WTC11 (cell line): ENCODE data around the gene PLPP3. TPM values are rescaled to one million over a fixed set of nuclear protein-coding genes. Genes with fewer than 3 reads are reported as not detected.

Experiments
- ATAC-seq: fragments of 200-7000 bp; cut with Tn5 transposase; 2 replicates; pipeline ENCODE4 v1.10.0; 2021; ENCODE audit warnings: mild to moderate bottlenecking, moderate library complexity
- CTCF ChIA-PET: fragments of 300-600 bp; sonication (Branson Sonifier 250); formaldehyde crosslinking; loops from one replicate; lab custom pipeline; 2021; ENCODE audit warnings: antibody characterized with exemption; lab: Charles Lee
- POLR2A ChIA-PET: fragments of 350-600 bp; sonication (Branson Sonifier 250); formaldehyde crosslinking; loops from one replicate; lab custom pipeline; 2021; ENCODE audit warnings: antibody characterized with exemption; lab: Charles Lee
- DNase-seq: peaks from one replicate; pipeline ENCODE4 v3.0.0; 2021; ENCODE audit warnings: low spot score
- H3K27ac Mint-ChIP-seq: 2 replicates; pipeline ENCODE4 v1.8.0; 2021; ENCODE audit warnings: mixed read lengths
- H3K27me3 Mint-ChIP-seq: 2 replicates; pipeline ENCODE4 v1.8.0; 2021; ENCODE audit warnings: low read depth, mild to moderate bottlenecking, moderate library complexity, mixed read lengths
- H3K36me3 Mint-ChIP-seq: 2 replicates; pipeline ENCODE4 v1.8.0; 2021; ENCODE audit warnings: mixed read lengths
- H3K4me1 Mint-ChIP-seq: 2 replicates; pipeline ENCODE4 v1.8.0; 2022; ENCODE audit warnings: mixed read lengths
- H3K4me3 Mint-ChIP-seq: 2 replicates; pipeline ENCODE4 v1.8.0; 2021; ENCODE audit warnings: mild to moderate bottlenecking, moderate library complexity, mixed read lengths
- H3K9me3 Mint-ChIP-seq: 2 replicates; pipeline ENCODE4 v1.8.0; 2021; ENCODE audit warnings: mixed read lengths
- ATF6 ChIP-seq: sonication (generic); formaldehyde crosslinking; IDR thresholded peaks from 2 replicates; pipeline ENCODE4 v1.8.1; 2023; ENCODE audit warnings: mild to moderate bottlenecking, missing genetic modification reagents
- E2F1 ChIP-seq: sonication (generic); formaldehyde crosslinking; IDR thresholded peaks from 2 replicates; pipeline ENCODE4 v1.8.0; 2022; ENCODE audit warnings: mild to moderate bottlenecking, missing genetic modification reagents
- E2F5 ChIP-seq: sonication (generic); formaldehyde crosslinking; IDR thresholded peaks from 2 replicates; pipeline ENCODE4 v1.8.1; 2022; ENCODE audit warnings: mild to moderate bottlenecking, moderate library complexity, missing genetic modification reagents
- MXD4 ChIP-seq: fragments of 250-450 bp; sonication (Bioruptor Pico); IDR thresholded peaks from 2 replicates; pipeline ENCODE4 v1.8.0; 2021; ENCODE audit warnings: mild to moderate bottlenecking, moderate library complexity, borderline replicate concordance
- MYBL2 ChIP-seq: sonication (generic); formaldehyde crosslinking; IDR thresholded peaks from 2 replicates; pipeline ENCODE4 v1.8.1; 2023; ENCODE audit warnings: mild to moderate bottlenecking, moderate library complexity, missing genetic modification reagents
- SMAD3 ChIP-seq: sonication (generic); formaldehyde crosslinking; IDR thresholded peaks from 2 replicates; pipeline ENCODE4 v1.8.0; 2022; ENCODE audit warnings: missing genetic modification reagents, mild to moderate bottlenecking, borderline replicate concordance
- SMAD4 ChIP-seq: sonication (generic); formaldehyde crosslinking; IDR thresholded peaks from 2 replicates; pipeline ENCODE4 v1.8.0; 2022; ENCODE audit warnings: mild to moderate bottlenecking, missing genetic modification reagents
- ZBTB43 ChIP-seq: sonication (generic); formaldehyde crosslinking; IDR thresholded peaks from 2 replicates; pipeline ENCODE4 v1.8.1; 2023; ENCODE audit warnings: mild to moderate bottlenecking, missing genetic modification reagents
- ZNF232 ChIP-seq: sonication (generic); formaldehyde crosslinking; IDR thresholded peaks from 2 replicates; pipeline ENCODE4 v1.8.0; 2022; ENCODE audit warnings: mild to moderate bottlenecking, missing genetic modification reagents
- ZNF396 ChIP-seq: fragments of 250-450 bp; sonication (Bioruptor Pico); IDR thresholded peaks from 2 replicates; pipeline ENCODE4 v1.8.0; 2021; ENCODE audit warnings: mild to moderate bottlenecking, moderate library complexity, borderline replicate concordance
- ZNF532 ChIP-seq: fragments of 250-450 bp; sonication (Bioruptor Pico); IDR thresholded peaks from 2 replicates; pipeline ENCODE4 v1.9.0; 2021; ENCODE audit warnings: mild to moderate bottlenecking, borderline replicate concordance
- total RNA-seq: library from RNA; stranded (reverse); gene quantifications from 3 replicates; pipeline ENCODE4 v1.2.3, GENCODE V29; 2021
- TF ChIP-seq, protein P1 (sequence below): fragments of 250-450 bp; sonication (Bioruptor Pico); IDR thresholded peaks from 2 replicates; pipeline ENCODE4 v1.9.0; 2021; ENCODE audit warnings: mild to moderate bottlenecking

Gene PLPP3
- total RNA-seq, 1 experiment from 2014 or later = 31.0 TPM

DNA sequence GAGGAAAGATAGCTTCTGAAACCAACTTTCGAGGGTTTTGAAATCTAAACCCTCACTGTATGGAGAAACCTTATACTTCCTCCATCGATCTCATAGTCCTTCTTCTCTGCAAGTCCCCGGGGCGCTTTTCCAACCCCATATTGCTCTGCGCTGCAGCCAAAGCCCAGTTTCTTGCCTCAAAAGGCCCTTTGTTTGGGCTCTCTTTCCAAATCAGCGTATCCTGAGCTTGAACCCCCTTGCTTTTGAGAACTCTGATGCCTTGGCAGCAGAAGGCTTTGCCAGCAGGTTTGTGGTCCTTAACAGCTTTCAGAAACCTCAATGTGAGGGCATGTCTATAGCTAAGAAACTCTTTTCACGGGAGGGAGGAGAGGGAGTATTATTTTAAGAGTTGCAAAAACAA lies 21.6 kb downstream of the PLPP3 start:
- DNase-seq = no peak
- POLR2A ChIA-PET = no interaction called here
- TF ChIP-seq SMAD3 (CRISPR knock-in tag) = no peak
- TF ChIP-seq ATF6 (CRISPR knock-in tag) = no peak
- Mint-ChIP-seq H3K27ac (no peak overlapping the region), H3K36me3 (no peaks in the 10 kb centered on the region; the same call in 1 of the 2 replicates), H3K9me3 (no peaks in the 10 kb centered on the region), H3K4me1 (peaks cover 82% of the 10 kb centered on the region), H3K27me3 (no peaks in the 10 kb centered on the region), H3K4me3 (no peak overlapping the region)
- CTCF ChIA-PET = interaction anchor here (1.9 kb wide), 1 partner anchor 19 kb away, joined by 6 read pairs; no protein-coding TSS in a partner anchor
- no peak for ATAC-seq

DNA sequence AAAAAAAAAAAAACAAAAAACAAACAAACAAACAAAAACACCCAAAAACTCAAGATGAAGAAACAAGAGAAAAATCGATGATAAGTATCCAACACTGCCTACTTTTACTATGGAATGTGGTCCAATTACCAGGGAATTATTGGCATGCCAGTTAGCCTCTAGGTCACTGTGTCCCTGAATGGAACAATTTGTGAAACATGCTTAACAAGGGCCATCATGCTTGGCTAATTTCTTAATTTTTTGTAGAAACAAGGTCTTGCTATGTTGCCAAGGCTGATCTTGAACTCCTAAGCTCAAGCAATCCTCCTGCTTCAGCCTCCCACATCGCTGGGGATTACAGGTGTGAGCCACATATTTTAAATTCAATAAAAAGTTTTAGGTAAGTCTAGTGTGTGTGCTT lies 23.9 kb downstream of the PLPP3 start:
- no peak for ATAC-seq
- Mint-ChIP-seq H3K9me3 (no peaks in the 10 kb centered on the region), H3K4me3 (no peak overlapping the region), H3K4me1 (peaks cover 88% of the 10 kb centered on the region), H3K27ac (no peak overlapping the region), H3K27me3 (no peaks in the 10 kb centered on the region), H3K36me3 (no peaks in the 10 kb centered on the region; the same call in 1 of the 2 replicates)
- CTCF ChIA-PET = no interaction called here
- TF ChIP-seq ZNF232 (CRISPR knock-in tag) = no peak
- TF ChIP-seq ZNF396 = no peak
- POLR2A ChIA-PET = no interaction called here
- DNase-seq = no peak

DNA sequence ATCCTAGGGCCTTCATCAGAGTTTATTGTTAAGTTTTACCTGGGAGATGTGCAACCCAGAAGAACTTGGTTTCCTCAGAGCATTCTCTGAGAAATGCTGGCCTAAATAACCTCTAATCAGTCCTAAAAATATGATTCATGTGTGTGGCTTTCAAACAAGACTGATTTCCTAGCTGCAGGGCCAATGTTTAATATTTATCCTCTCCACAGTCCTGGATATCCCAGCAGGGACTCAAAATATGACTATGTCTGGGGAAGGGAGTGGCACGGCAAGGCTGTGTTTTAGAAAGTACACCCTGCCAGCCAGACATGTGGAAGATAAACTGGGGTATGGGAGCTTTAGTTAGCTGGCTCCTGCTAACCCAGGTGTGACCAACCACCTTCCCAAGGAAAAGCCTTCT lies 26.3 kb downstream of the PLPP3 start:
- Mint-ChIP-seq H3K27ac (peak overlapping the region; percentile 82), H3K4me1 (peaks cover 90% of the 10 kb centered on the region), H3K4me3 (no peak overlapping the region), H3K36me3 (no peaks in the 10 kb centered on the region; the same call in 1 of the 2 replicates), H3K27me3 (no peaks in the 10 kb centered on the region), H3K9me3 (no peaks in the 10 kb centered on the region)
- POLR2A ChIA-PET = interaction anchor here (0.6 to 1.5 kb wide), 2 partner anchors 18 to 34 kb away, joined by 4 read pairs; no protein-coding TSS in a partner anchor
- TF ChIP-seq ZNF396 = no peak
- TF ChIP-seq SMAD3 (CRISPR knock-in tag) = no peak
- no peak for TF ChIP-seq E2F1 (CRISPR knock-in tag)
- no peak for TF ChIP-seq ZBTB43
- TF ChIP-seq ZNF532 = no peak
- no peak for TF ChIP-seq MXD4
- TF ChIP-seq, protein P1, sequence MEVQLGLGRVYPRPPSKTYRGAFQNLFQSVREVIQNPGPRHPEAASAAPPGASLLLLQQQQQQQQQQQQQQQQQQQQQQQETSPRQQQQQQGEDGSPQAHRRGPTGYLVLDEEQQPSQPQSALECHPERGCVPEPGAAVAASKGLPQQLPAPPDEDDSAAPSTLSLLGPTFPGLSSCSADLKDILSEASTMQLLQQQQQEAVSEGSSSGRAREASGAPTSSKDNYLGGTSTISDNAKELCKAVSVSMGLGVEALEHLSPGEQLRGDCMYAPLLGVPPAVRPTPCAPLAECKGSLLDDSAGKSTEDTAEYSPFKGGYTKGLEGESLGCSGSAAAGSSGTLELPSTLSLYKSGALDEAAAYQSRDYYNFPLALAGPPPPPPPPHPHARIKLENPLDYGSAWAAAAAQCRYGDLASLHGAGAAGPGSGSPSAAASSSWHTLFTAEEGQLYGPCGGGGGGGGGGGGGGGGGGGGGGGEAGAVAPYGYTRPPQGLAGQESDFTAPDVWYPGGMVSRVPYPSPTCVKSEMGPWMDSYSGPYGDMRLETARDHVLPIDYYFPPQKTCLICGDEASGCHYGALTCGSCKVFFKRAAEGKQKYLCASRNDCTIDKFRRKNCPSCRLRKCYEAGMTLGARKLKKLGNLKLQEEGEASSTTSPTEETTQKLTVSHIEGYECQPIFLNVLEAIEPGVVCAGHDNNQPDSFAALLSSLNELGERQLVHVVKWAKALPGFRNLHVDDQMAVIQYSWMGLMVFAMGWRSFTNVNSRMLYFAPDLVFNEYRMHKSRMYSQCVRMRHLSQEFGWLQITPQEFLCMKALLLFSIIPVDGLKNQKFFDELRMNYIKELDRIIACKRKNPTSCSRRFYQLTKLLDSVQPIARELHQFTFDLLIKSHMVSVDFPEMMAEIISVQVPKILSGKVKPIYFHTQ = no peak
- TF ChIP-seq MYBL2 (CRISPR knock-in tag) = no peak
- TF ChIP-seq SMAD4 (CRISPR knock-in tag) = no peak
- no peak for TF ChIP-seq E2F5 (CRISPR knock-in tag)
- no peak for DNase-seq
- CTCF ChIA-PET = interaction anchor here (1.1 to 1.5 kb wide), 2 partner anchors 59 to 116 kb away, joined by 3 read pairs; no protein-coding TSS in a partner anchor
- ATAC-seq = no peak
